Measurements from ENCODE around the gene ABCC9.

DNA sequence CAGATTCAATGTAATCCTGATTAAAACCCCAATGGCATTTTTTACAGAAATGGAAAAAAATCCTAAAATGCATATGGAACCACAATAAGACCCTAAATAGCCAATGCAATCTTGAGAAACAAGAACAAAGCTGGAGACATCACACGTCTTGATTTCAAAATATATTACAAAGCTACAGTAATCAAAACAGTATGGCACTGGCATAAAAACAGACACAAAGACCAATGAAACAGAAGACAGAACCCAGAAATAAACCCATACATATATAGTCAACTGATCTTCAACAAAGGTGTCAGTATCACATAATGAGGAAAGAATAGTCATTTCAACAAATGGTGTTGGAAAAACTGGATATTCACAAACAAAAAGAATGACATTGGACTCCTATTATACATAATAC, 9.4 kb upstream of the ABCC9 start:
- no peak for TF ChIP-seq POLR2A (IDR thresholded peaks at IDR 0.05)
- TF ChIP-seq, protein P1, sequence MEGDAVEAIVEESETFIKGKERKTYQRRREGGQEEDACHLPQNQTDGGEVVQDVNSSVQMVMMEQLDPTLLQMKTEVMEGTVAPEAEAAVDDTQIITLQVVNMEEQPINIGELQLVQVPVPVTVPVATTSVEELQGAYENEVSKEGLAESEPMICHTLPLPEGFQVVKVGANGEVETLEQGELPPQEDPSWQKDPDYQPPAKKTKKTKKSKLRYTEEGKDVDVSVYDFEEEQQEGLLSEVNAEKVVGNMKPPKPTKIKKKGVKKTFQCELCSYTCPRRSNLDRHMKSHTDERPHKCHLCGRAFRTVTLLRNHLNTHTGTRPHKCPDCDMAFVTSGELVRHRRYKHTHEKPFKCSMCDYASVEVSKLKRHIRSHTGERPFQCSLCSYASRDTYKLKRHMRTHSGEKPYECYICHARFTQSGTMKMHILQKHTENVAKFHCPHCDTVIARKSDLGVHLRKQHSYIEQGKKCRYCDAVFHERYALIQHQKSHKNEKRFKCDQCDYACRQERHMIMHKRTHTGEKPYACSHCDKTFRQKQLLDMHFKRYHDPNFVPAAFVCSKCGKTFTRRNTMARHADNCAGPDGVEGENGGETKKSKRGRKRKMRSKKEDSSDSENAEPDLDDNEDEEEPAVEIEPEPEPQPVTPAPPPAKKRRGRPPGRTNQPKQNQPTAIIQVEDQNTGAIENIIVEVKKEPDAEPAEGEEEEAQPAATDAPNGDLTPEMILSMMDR (IDR thresholded peaks at IDR 0.05) = no peak
- TF ChIP-seq POLR2AphosphoS5 (IDR thresholded peaks at IDR 0.05; ENCODE audit: insufficient read depth in 1 of 2, low read depth in 1 of 2) = no peak
